ENCODE results near the gene NELFCD.

Gene NELFCD

DNA sequence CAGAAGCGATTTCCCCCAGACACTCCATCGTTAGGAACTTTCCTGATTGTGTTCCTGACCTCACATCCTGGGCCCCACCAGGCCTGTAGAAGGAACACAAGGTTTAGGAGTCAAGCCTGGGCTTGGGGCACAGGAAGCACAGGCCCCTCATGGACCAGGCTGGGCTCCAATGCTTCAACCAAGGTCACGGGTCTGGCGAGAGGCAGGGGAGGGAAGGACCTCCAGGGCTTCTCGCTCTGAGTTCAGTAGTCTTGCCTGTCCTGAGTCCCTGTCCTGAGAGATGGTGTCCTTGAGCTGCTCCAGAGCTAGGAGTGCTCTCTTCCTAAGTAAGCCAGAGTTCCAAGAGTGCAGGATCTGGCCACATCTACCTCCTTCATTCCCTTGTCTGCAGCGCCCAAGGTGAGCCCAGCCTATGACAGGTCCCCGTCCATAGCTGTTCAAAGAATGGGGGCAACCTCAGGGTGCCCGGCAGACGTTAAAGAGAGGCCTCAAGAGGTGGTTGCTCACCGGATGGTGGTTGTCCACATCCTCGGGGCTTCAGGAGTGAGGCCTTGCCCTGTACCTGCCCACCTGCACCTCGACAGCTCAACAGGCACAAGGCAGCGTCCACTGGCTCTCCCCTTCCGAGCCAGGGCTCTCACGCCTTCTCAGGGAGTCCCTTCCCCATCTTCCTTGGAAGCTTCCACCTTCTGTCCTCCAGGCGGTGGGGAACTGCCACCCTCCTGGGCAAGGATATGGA, 36.6 kb downstream of the NELFCD start:
- no peak overlapping the region for H3K4me3 ChIP-seq (ENCODE audit: low read length)
- no peak for DNase-seq (ENCODE audit: low read depth)
- TF ChIP-seq, protein P1, sequence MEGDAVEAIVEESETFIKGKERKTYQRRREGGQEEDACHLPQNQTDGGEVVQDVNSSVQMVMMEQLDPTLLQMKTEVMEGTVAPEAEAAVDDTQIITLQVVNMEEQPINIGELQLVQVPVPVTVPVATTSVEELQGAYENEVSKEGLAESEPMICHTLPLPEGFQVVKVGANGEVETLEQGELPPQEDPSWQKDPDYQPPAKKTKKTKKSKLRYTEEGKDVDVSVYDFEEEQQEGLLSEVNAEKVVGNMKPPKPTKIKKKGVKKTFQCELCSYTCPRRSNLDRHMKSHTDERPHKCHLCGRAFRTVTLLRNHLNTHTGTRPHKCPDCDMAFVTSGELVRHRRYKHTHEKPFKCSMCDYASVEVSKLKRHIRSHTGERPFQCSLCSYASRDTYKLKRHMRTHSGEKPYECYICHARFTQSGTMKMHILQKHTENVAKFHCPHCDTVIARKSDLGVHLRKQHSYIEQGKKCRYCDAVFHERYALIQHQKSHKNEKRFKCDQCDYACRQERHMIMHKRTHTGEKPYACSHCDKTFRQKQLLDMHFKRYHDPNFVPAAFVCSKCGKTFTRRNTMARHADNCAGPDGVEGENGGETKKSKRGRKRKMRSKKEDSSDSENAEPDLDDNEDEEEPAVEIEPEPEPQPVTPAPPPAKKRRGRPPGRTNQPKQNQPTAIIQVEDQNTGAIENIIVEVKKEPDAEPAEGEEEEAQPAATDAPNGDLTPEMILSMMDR (conservative IDR thresholded peaks at IDR 0.05; ENCODE audit: low read length), result no peak

DNA sequence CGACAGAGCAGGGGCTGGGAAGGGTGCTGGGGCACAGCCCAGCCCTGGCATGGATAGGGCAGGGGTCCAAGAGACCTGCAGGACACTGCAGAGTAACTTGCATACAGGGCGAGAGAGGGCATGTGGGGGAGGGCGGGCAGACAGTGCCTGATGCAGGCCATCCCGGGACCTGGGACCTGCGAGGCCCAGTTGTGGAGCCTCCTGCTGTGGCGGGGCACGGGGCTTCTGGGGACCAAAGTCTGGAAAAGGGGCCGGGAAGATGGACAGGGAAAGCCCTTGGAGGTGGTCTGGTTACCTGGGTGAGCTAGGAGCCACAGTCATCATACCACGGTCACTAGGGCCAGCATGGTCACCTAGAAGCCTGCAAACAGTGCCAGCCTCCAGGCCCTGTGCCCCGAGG, 37.8 kb downstream of the NELFCD start:
- no peak for DNase-seq (ENCODE audit: low read depth)
- TF ChIP-seq, protein P1 (conservative IDR thresholded peaks at IDR 0.05; ENCODE audit: low read length), result no peak
- H3K4me3 ChIP-seq (ENCODE audit: low read length), result no peak overlapping the region

DNA sequence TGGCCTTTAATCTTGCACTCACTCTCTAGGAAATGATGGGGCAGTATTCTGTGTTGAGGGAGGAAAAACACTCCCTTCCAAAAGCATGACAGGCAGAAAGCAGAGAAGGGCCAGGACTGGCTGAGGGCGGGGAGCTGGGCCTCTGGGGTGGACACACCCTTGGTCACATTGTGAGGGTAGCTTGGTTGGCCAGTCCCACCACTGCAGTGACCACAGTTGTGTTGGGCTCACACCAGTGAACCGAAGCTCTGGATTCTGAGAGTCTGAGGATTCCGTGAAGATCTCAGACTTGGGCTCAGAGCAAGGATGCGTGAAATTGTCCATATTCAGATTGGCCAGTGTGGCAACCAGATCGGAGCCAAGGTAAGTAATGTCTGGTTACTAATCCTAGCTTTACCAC, 38.2 kb downstream of the NELFCD start, which contains the start of gene TUBB1:
Gene TUBB1 (plus strand): TSS at position 213 of the 400 bp plus-strand sequence. CDS start 94 bp downstream, at position 307.
- TF ChIP-seq, protein P1 (conservative IDR thresholded peaks at IDR 0.05; ENCODE audit: low read length), result no peak
- H3K4me3 ChIP-seq (ENCODE audit: low read length), result no peak within 1 kb of the TSS
- no peak for DNase-seq (ENCODE audit: low read depth)

DNA sequence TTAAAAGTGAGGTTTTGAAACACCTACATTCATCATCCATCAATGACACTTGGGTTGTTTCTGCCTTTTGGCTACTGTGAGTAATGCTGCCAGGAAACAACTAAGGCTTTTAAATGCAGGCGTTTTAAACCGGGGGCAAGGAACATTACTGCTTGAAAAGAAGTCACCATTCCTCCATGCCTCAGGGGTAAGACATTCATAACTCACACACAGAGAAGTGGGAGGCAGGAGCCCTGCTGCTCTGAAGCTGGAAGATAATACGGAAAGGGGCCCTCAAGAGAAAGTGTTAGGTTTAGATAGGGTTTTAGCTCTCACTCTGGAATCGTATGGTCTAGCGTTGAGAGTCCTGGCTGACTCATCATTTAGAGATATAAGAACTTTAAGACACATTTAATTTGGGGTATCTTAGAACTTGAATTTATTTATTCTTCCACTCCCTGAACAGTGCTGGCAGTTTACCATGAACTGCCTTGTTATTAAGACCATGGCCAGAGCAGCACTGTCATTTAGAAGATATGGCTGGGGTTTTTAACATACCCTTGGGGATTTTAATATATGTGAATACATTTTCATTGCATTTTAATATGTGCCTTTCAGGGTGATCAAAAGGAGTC, 40.0 kb downstream of the NELFCD start:
- TF ChIP-seq, protein P1 (conservative IDR thresholded peaks at IDR 0.05; ENCODE audit: low read length), result no peak
- no peak overlapping the region for H3K4me3 ChIP-seq (ENCODE audit: low read length)
- no peak for DNase-seq (ENCODE audit: low read depth)

DNA sequence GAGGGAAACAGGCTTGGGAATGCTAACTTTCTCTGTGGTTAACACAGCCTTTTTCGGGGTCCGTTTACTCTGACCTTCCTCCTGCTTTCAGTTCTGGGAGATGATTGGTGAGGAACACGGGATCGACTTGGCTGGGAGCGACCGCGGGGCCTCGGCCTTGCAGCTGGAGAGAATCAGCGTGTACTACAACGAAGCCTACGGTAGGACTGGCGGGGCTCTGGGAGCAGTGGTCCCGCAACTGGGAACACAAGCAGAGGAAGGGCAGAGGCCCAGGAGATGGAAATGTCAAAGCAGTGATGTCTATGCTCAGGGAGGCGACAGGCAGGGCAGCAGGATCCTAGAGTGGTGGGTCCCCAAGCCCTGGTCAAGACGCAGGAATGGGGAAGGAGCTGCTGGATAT, 41.7 kb downstream of the NELFCD start:
- DNase-seq (ENCODE audit: low read depth), result no peak
- TF ChIP-seq, protein P1 (conservative IDR thresholded peaks at IDR 0.05; ENCODE audit: low read length), result no peak
- no peak overlapping the region for H3K4me3 ChIP-seq (ENCODE audit: low read length)

DNA sequence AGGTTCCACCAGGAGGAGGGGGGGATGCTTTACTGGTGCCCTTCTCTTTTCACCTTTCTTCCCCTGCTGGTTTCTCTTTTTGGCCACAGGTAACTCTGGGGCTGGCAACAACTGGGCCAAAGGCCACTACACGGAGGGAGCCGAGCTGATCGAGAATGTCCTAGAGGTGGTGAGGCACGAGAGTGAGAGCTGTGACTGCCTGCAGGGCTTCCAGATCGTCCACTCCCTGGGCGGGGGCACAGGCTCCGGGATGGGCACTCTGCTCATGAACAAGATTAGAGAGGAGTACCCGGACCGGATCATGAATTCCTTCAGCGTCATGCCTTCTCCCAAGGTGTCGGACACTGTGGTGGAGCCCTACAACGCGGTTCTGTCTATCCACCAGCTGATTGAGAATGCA, 42.6 kb downstream of the NELFCD start:
- TF ChIP-seq, protein P1 (conservative IDR thresholded peaks at IDR 0.05; ENCODE audit: low read length), result no peak
- DNase-seq (ENCODE audit: low read depth), result no peak
- no peak overlapping the region for H3K4me3 ChIP-seq (ENCODE audit: low read length)

DNA sequence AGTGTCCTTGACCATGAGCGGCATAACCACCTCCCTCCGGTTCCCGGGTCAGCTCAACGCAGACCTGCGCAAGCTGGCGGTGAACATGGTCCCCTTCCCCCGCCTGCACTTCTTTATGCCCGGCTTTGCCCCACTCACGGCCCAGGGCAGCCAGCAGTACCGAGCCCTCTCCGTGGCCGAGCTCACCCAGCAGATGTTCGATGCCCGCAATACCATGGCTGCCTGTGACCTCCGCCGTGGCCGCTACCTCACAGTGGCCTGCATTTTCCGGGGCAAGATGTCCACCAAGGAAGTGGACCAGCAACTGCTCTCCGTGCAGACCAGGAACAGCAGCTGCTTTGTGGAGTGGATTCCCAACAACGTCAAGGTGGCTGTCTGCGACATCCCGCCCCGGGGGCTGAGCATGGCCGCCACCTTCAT, 43.1 kb downstream of the NELFCD start:
- no peak for DNase-seq (ENCODE audit: low read depth)

More for the DNA sequence above, 43.1 kb downstream of the NELFCD start:
- H3K4me3 ChIP-seq (ENCODE audit: low read length), result no peak overlapping the region
- TF ChIP-seq, protein P1 (conservative IDR thresholded peaks at IDR 0.05; ENCODE audit: low read length), result no peak
